ENCODE results near the gene HOXA13. TPM values are rescaled to one million over a fixed set of nuclear protein-coding genes. Genes with fewer than 3 reads are reported as not detected.

HOXA13 gene
- total and polyA plus RNA-seq, 2 experiments from 2014 or later, result not detected

DNA sequence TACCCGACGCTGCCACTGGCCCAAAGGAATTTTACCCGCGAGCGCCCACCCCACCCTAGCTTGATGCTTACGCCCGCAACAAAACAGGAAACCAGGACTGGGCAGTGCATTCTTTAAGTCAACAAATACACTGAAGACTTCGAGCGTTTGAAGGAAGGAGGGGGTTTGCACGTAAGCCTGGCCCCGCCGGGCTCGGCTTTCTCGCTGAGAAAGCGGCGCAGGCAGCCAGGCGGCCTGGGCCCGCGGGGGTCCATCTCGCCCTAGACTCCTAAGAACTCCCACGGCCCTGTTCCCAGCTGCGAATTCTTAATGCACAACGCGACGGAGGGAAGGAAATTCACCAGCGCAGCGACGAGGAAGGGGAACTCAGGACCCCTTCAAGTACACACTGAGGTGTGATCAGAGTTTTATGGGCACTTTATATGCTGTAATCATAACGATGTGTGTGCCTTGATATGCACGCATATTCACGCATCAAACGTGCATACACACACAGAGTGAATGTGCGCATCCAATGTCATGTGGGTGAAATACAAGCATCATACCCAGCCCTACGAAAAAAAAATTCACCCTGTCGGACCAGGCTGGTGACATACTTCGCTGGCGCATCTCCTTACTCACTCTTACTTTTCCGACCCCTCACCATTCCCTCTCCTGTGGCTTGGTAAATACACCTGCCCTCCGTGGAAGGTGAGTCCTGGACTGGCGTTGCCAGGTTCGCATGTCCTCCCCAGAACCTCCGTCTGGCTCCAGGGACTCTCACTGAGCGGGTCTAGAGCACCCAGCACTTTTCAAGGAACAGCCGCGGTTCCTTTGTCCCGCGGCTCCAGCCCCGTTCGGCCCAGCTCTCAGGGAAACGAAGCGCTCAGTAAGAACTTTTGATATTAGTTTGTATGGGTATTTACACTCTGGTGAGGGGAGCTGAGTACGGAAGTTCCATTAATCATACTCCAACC, 5.7 kb upstream of the HOXA13 start:
- Histone ChIP-seq H3K27me3 (peaks cover 100% of the 10 kb centered on the region), H3K4me3 (no peak overlapping the region), H3K9me3 (ENCODE audit: low read depth) (no peaks in the 10 kb centered on the region), H3K4me1 (ENCODE audit: low read depth) (no peaks in the 10 kb centered on the region), H3K27ac (no peak overlapping the region), H3K36me3 (no peaks in the 10 kb centered on the region)
- DNase-seq (ENCODE audit: low read depth in 1 of 2, low spot score in 1 of 2), result no peak
- TF ChIP-seq, protein P1, sequence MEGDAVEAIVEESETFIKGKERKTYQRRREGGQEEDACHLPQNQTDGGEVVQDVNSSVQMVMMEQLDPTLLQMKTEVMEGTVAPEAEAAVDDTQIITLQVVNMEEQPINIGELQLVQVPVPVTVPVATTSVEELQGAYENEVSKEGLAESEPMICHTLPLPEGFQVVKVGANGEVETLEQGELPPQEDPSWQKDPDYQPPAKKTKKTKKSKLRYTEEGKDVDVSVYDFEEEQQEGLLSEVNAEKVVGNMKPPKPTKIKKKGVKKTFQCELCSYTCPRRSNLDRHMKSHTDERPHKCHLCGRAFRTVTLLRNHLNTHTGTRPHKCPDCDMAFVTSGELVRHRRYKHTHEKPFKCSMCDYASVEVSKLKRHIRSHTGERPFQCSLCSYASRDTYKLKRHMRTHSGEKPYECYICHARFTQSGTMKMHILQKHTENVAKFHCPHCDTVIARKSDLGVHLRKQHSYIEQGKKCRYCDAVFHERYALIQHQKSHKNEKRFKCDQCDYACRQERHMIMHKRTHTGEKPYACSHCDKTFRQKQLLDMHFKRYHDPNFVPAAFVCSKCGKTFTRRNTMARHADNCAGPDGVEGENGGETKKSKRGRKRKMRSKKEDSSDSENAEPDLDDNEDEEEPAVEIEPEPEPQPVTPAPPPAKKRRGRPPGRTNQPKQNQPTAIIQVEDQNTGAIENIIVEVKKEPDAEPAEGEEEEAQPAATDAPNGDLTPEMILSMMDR (IDR thresholded peaks at IDR 0.05; ENCODE audit: low read depth, low read length), result no peak

DNA sequence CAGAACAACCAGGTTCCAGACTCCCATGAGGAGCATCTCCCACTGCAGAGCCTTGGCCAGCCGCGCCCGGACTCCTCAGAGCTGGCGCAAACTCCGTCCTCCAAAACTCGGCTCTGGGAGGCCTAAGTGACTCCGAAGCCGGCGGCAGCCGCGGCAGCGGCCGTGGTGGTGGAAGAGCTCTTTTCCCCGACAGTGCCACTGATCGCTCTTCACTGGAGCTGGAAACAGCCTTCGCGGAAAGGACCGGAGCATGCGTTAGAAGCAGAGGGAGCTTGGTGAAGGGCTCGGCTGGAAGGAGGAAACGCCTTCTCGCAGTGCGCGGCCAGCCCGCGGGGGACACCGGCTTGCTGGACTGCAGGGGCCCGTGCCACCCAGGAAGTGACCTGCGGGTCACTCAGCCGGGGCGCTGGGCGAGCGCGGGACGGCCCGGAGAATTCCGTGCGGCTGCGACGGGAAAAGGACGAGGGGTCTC, 5.0 kb upstream of the HOXA13 start:
- Histone ChIP-seq H3K27ac (no peak overlapping the region), H3K27me3 (peaks cover 100% of the 10 kb centered on the region), H3K9me3 (ENCODE audit: low read depth) (no peaks in the 10 kb centered on the region), H3K4me1 (ENCODE audit: low read depth) (no peaks in the 10 kb centered on the region), H3K36me3 (no peaks in the 10 kb centered on the region), H3K4me3 (no peak overlapping the region)
- TF ChIP-seq, protein P1 (IDR thresholded peaks at IDR 0.05; ENCODE audit: low read depth, low read length), result no peak
- no peak for DNase-seq (ENCODE audit: low read depth in 1 of 2, low spot score in 1 of 2)

DNA sequence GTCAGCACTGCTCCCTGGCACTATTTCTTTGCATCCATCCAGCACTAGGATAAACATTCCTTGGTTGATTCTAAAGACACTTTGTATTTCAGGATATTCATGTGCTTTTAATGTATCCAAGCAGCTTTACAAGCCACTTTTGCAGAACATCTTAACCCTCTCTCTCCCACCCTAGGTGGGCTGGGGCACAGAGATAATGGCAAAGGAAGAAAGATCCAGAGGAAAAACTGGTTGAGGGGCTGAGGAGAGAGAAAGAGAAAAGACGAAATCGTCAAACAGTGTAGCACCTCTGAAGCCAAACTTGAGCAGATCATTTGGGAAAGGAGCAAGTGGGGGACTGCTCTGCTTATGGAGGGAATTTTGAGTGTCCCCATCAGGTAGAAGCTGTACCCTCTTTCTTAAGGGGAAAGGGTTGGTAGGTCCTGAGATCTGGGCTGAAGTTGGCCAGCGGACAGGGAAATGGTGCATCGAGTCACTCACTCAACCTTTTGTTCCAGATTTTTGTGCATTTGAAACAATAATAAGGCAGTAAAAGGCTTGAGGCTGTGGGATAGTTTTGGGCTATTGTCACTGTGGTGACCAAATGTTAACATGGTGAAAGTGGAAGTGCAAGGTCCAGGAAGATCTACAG, 4.2 kb upstream of the HOXA13 start:
- no peak for DNase-seq (ENCODE audit: low read depth in 1 of 2, low spot score in 1 of 2)
- TF ChIP-seq, protein P1 (IDR thresholded peaks at IDR 0.05; ENCODE audit: low read depth, low read length), result no peak
- H3K27me3 ChIP-seq, result peaks cover 98% of the 10 kb centered on the region

GRCh38 chr7:27203365-27203953, 3.6 kb upstream of the HOXA13 start:
- TF ChIP-seq, protein P1 (IDR thresholded peaks at IDR 0.05; ENCODE audit: low read depth, low read length), result no peak
- no peak for DNase-seq (ENCODE audit: low read depth in 1 of 2, low spot score in 1 of 2)
- Histone ChIP-seq H3K4me1 (ENCODE audit: low read depth) (no peaks in the 10 kb centered on the region), H3K27ac (no peak overlapping the region), H3K9me3 (ENCODE audit: low read depth) (no peaks in the 10 kb centered on the region), H3K27me3 (peaks cover 98% of the 10 kb centered on the region), H3K36me3 (no peaks in the 10 kb centered on the region), H3K4me3 (no peak overlapping the region)

More for the DNA sequence above, 4.2 kb upstream of the HOXA13 start:
- no peaks in the 10 kb centered on the region for H3K4me1 ChIP-seq (ENCODE audit: low read depth)
- no peak overlapping the region for H3K27ac ChIP-seq
- H3K36me3 ChIP-seq, result no peaks in the 10 kb centered on the region
- H3K4me3 ChIP-seq, result no peak overlapping the region
- no peaks in the 10 kb centered on the region for H3K9me3 ChIP-seq (ENCODE audit: low read depth)

DNA sequence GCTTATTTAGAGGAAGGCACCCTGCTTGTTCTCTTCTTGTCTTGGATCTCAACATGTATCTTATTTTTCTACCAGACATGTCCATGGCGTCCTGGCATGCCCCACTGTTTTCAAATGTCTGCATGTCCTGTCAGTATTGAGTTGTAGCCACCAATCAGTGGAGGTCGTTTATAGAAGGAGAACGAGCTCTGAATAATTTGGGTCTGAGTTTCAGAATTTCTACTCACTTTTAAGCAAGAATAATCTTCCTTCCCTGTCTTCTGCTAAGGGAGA, 2.9 kb upstream of the HOXA13 start:
- Histone ChIP-seq H3K9me3 (ENCODE audit: low read depth) (no peaks in the 10 kb centered on the region), H3K4me3 (no peak overlapping the region), H3K4me1 (ENCODE audit: low read depth) (no peaks in the 10 kb centered on the region), H3K36me3 (no peaks in the 10 kb centered on the region), H3K27me3 (peaks cover 98% of the 10 kb centered on the region), H3K27ac (no peak overlapping the region)
- no peak for DNase-seq (ENCODE audit: low read depth in 1 of 2, low spot score in 1 of 2)
- TF ChIP-seq, protein P1 (IDR thresholded peaks at IDR 0.05; ENCODE audit: low read depth, low read length), result no peak

Measured in cardiac muscle cell (in vitro differentiated cells and primary cell).